AML-193 (cell line): ENCODE data around the gene PTPN9.
"Not testable (repeated sequence)": the region's sequence is repeated elsewhere in the genome, so short reads cannot be mapped to it uniquely, and the experiment has no call there.

Source experiments
- DNase-seq, 2 experiments: peaks; one replicate each; lab custom pipeline; 2025; lab: John Stamatoyannopoulos, UW

The PTPN9 gene

DNA sequence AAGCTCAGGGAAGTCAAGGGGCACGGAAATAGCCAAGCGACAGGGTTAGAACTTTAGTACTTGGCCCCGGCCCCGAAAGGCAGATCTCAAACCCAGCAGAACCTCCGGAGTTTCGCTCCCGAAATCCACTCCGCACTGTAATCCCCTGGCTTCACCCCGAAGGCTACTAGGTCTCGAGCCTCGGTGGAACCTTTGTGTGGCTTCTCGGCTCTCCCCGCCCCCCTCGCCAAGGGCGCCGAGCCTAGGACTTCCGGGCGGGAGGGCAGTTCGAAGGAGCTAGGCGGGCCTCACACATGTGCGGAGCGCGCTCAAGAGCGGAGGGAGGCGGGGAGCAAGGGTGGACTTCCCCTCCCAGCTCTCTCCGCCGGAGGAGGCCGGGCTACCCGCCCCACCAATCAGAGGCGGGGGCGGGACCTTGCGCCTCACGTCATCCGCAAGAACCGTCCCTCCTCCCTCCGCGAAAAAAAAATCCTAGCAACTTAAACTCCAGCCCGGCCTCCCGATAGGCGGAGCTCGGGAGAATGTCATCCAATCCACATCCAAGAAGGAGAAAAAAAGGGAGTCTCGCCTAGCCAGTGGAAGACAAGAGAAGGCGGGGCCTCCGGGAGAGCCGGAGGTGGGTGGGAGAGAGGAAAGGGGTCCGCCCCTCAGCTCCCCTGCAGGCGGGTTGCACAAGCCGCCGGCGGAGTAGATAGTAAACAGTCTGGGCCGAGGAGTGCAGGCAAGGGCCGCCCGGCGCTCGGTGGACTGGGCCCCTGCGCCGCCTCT is 125.2 kb downstream of the PTPN9 start:
- peak; percentile 98 for DNase-seq

DNA sequence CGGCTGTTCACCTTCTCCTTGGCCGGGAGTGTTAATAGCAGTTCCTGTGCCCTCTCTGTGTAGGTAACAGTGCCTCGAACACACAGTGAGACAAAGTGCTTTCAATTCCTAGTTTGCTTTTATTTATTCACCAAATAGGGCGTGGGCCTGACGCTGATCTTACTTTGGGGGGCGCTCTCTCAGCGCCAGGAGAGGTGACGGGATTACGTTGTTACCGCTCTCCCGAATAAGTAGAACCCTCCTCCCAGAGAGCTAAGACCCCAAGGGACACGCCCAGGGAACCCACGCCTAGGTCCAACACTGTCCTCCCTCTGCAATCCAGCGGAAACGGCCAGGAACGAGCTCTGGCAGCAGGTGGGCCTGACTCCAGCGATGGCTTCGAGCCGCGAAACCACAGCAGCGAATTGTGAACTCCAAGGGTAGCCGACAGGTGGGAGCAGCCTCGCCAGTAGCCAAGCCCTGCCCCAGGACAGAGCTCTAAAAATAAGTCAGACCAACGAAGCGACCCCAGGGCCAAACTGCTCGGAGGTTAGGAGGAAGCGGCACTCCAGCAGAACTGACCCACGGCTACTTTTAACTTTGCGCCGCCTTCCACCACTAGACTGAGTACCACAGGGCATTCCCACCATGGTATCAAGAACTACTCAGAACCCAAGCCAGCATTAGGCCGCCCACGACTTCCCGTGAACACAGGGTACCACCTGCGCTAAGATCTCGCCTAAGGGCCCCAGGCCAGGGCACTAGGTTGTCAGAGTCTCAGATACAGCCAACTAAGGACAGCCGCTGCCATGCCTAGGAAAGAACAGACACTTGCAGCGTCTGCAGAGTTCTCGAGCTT is 126.0 kb downstream of the PTPN9 start:
- peak in 1 of 2 experiments; percentile 29 for DNase-seq

DNA sequence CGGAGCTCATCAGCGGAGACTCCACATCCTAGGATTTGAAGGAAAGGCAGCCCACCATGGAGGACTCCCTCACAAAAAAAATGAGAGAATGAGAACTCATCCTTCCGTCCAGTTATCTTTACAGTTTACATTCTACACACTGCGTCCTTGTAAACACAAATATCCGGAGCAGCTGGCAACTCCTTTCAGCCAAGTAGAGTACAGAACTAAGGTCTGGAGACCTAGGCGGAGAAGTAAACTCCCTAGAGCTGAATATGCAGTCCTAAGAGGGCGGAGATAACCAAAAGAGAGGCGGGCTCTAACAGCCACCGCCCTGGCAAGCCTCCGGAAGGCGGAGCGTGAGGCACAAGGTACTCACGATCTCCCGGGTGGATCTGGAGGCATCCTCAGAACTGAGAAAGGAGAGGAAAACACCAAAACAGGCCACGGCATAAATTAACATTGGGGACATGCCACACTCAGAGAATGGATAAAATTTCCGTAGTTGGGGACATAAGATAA is 126.7 kb downstream of the PTPN9 start:
- peak; percentile 53 to 61 for DNase-seq

DNA sequence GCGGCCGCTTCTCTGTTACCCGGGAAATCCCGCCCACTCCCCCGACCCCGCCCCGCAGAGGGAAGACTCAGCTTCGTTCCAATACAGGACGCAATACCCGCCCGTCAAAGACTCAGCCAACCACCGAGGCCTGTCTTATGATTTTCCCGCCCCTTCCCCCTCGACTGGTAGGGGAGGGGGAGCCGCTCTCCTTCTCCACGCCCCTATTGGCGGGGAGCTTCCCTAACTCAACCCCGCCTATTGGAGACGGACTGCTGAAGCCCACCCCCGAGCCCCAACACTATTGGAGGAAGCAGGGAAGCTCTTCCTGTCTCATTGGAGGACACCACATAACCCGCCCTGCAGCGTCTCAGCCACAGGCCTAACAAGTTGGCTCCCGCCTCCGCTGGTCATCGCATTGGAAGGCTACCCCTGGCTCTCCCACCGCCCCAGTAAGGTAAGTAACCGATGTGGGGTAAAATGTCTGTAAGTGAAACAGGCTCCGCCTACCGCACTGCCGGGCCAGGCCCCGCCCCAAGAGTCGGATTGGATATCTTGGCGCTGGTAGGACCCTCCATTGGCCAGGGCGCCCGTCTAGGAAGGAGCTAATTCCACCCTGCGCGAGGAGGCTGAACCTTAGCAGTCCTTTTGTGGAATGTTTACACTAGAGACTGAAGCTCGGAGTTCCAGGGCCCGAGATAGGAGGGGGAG is 127.3 kb downstream of the PTPN9 start, which contains the start of gene SIN3A:
Gene SIN3A (minus strand): TSS at position 17 of the 690 bp plus-strand sequence. CDS start 21,315 bp downstream, outside the sequence.
- peak; percentile 99 for DNase-seq

DNA sequence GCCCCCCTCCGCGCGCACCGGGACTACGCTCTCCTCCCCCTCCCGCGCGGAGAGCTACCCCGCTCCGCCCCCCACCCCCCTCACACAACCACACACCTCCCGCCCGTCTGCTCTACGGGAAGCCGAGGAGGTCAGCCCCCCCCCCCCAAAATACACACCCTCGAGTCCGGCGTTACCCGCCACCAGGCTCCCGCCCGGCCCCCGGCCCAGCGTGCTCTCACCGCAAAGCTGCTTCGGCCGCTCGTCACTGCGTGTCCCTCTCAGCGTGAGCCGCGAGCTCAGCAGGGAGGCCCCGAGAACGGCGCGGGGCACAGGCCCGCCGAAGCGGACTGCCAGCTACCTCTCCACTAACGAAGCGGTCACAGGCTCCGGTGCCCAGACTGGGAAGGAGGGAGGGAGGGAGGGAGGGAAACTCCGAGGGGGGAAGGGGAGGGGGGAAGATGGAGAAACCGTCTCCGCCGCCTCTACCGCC is 127.9 kb downstream of the PTPN9 start:
- DNase-seq: no peak

DNA sequence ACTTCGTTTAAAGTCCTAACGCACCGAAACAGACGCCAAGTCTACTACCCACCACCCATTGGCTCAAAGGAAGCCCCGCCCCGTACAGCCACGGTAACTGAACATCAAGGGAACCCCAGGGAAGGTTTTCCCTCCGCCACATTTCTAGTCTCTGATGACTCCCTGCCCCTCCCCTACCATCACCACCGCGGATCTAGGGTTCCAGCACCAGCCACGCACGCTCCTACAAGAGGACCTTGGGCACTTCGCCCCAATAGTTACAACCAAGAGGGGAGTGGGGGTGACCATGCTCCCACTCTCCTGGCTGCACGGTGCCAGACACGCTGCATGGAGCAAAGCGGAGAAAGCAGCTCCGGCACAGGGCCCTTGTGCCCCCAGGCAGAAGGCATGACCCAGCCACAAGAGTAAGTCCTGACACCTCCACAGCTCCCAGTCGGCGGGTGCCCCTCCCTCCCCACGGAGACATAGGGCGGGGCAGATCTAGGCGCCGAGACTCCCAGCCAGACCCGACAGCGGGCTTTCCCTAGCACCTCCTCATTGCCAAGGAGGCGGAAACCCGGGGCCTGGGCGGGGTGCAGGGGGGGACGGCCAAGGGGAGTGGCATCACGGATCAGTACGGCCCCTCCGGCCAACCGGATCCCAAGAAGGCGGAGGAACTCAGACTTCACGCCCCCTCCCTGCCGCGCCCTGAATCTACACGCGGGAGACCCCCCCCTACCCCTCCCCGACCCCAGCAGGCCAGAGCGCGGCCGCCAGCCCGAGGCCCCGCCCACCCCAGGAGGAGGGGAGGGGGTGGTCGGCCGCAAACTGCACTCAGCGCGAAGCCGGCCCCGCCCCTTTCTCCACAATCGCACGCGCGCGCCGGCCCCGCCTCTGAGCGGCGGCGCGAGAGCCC is 128.6 kb downstream of the PTPN9 start:
- DNase-seq: peak; percentile 91 to 94

DNA sequence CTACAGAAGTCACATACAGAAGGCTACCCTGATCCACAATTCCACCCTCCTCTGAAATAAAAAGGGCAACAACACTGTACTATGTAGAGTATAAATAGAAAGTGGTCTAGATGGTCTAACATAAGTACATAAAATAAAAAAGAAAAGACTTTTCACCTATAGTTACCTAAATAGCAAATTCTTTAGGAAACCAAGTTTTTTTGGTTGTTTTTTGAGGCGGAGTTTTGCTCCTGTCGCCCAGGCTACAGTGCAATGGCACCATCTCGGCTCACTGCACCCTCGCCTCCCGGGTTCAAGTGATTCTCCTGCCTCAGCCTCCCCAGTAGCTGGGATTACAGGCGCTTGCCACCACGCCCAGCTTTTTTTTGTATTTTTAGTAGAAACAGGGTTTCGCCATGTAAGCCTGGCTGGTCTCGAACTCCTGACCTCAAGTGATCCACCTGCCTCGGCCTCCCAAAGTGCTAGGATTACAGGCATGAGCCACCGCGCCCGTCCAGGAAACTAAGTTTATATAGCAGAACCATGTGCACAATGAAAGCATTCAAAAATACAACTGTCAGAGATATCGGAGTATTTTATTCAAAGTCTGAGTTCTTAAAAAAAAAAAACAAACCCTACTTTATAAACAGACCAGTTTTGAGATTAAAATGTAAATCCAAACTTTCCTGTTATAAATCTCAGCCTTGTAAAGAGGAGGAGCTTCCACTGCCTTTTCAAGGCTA is 129.4 kb downstream of the PTPN9 start:
- DNase-seq: no peak

DNA sequence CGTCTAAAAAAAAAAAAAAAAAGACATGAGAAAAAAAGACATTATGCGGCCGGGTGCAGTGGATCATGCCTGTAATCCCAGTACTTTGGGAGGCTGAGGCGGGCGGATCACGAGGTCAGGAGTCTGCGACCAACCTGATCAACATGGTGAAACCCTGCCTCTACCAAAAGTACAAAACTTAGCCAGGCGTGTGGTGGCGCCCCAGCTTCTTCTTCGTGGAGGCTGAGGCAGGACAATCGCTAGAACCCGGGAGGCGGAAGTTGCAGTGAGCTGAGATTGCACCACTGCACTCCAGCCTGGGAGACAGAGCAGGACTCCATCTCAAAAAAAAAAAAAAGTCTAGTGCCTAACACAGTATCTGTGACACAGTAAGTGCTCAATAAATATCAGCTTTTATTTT is 130.9 kb downstream of the PTPN9 start:
- DNase-seq: peak; percentile 26 to 31

DNA sequence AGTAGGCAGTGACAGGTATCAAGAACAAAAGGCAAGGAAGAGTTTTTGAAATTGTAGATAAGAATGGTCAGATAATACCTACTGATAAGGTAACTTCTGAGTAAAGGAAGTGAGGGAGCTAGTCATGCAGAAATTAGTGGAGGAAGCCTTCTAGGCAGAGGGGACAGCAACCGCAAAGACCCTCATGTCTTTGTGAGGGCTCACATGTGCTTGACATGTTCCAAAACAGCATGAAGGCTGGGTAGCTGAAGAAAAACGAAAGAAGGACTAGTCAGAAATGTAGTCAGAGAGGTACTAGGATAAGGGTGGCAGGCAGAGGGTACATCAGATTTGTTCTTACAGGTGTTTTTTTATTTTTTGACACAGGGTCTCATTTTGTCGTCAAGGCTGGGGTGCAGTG is 133.0 kb downstream of the PTPN9 start:
- DNase-seq: no peak

DNA sequence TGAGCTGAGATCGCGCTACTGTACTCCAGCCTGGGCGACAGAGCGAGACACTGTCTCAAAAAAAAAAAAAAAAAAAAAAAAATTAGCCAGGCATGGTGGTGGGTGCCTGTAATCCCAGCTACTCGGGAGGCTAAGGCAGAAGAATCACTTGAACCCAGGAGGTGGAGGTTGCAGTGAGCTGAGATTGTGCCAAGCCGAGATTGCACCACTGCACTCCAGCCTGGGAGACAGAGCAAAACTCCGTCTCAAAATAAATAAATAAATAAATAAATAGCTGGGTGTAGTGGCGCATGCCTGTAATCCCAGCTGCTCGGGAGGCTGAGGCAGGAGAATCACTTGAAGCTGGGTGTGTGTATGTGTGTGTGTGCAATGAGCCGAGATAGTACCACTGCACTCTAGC is 133.8 kb downstream of the PTPN9 start:
- DNase-seq: not testable (repeated sequence)

DNA sequence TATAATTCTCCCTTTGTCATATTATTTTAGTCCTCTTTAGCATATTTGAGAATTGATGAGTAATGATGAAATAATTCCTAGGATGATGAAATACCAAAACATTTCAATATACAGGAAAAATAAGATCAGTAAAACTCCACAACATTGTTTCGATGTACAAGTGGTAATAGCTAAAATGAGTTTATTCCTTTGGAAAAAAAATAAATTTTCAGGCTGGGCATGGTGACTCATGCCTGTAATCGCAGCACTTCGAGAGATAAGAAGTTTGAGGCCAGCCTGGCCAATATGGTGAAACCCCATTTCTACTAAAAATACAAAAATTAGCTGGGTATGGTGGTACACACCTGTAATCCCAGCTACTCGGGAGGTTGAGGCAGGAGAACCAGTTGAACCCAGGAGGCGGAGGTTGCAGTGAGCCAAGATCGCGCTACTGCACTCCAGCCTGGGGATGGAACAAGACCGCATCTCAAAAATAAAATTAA is 135.1 kb downstream of the PTPN9 start:
- not testable (repeated sequence) for DNase-seq

DNA sequence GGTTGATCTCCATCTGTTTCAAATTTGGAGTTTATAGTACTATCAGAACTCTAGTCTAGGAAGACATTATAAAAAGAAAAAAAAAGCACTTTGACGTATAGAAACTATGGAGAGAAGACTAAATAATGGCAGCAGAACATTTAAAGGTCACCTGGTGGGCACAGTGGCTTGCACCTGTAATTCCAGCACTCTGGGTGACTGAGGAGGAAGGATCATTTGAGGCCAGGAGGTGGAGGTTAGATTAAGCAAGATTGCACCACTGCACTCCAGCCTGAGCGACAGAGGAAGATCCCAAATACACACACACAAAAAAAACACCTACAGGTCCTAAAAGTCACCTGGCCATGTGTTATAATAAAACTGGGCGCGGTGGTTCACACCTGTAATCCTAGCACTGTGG is 141.4 kb downstream of the PTPN9 start:
- DNase-seq: no peak

DNA sequence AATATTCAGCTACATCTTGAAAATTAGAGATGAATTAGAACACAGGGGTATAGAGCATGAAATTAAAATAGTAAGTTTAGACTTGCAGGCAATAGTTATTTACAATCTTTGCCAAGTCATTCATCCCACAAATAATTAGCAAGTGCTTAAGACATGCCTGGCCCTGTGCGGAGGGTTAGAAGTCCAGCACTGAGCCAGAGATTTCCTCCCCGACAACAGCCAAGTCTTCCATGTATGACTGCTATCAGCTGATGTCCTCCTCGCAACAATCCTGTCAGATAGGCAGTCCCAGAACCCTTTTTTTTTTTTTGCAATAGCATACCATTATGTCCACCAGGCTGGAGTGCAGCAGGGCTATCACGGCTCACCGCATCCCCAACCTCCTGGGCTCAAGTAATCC is 142.2 kb downstream of the PTPN9 start:
- no peak for DNase-seq

DNA sequence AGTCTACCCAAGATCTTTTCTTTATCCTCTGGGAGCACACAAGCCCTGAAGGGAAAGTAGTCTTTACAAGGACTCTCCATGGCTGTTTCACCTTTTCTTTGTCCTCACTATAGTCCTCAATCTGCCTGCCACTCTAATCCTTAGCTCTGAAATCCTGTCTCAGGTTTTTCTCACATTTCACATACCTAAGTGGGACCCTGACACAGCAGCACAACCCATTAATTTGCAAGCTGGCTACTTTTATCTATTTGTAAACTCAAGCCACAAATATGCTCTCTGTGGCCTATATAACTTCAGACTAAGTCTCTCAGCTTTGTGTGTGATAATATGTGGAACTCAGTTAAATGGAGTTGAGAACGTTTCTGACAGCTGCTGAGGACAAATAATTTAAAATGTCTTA is 147.4 kb downstream of the PTPN9 start:
- no peak for DNase-seq

DNA sequence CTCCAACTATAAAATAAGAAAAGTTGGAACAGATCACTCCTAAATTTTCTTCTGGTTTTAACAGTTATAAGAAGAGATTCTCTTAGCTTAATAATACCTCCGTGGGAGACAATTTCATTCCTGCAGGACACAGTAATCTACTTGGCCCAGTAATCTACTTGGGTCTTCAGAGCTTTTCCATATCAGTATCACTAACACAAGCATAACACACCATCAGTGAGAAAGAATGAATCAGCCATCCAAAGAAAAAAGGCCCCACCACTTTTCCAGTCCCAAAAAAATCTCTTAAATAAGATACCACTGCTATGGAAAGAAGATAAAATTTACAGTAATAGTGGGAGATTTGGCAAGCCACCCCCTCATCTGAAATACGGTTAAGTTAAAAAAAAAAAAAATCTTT is 147.8 kb downstream of the PTPN9 start:
- no peak for DNase-seq

DNA sequence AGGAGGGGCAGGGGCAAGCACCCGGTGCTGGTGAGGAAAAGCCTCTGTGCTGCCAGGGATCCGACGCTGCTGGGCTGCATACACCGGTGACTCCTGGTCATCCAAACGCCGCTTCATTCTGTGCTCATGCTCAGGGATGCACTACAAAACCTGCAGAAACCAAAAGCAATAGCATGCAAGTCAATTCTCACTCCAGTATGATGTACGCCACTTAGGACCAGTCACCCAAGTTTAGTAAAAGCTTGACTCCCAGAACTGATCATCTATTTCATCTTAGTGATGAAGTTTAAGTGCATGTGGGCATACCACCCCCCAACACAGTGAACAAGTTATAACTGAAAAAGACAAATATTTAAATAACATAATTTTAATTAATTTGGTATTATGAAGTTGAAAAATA is 148.9 kb downstream of the PTPN9 start:
- no peak for DNase-seq

DNA sequence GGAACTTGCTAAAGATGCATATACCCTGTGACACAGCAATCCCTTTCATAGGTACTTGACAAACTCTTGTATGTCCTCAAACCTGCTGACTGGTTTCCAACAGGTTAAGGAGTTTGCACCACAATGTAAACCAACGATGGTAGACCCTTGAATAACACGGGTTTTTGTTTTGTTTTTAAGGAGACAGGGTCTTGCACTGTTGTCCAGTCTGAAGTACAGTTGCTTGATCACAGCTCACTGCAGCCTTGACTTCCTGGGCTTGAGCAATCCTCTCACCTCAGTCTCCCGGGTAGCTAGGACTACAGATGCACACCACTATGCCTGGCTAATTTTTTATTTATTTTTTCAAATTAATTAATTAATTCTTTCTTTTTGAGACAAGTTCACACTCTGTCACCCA is 151.0 kb downstream of the PTPN9 start:
- no peak for DNase-seq

DNA sequence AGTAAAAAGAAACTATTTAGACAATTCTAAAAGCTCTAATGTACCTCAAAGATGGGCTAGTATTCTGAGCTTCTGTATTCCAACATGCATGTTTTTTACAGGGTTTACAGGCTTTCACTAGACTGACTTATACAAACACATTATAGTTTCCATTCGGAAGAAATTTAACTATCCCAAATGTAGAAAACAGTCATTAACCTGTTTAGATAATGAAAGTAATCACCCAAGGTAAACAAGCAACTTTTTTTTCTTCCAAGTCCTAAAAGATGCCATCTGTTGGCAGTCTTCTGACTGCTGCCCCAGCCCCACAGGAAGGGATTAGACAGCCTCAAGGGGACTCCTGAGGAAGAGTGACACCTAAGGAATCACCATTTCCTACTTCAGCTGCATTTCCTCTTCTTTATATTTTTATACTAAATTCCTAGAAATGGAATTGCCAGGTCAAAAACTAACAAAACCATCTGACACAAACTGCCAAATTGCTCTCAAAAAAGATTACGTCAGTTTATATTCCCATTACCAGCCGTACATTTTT is 153.1 kb downstream of the PTPN9 start:
- DNase-seq: no peak

DNA sequence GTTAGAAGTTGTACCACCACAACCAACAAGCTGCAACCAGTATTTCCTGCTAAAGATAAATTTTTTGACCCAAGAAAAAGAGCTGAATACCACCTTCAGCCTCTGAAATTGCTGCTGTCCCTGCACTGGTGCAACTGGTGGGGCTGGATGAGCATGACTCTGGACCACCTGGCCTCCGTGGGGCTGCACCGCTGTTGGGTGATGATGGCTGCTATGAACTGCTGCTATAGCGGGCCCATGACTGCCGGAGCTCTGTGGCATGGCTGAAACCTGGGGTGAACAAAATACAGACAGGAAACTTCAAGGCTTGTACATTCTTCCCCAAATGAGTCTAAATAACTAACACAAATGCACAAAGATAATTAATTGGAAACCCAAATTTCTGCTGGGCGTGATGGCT is 156.6 kb downstream of the PTPN9 start:
- no peak for DNase-seq

DNA sequence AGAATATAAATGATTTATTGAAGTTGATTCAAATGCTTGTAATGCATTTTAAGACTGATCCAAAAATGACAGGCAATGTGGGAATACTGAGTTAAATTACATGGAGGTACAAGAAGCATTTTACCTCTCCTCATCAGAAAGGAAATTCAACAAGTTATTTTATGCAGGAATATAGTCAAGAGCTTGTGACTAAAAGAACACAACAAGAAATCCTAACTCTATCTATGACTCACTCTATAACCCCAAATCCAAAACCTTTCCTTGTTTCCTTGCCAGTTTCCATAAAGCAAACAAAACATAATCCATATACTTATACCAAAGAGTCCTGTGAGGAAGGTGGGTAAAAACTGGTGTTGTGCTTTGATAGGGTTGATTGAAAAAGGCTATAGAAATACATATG is 158.4 kb downstream of the PTPN9 start:
- DNase-seq: no peak
